Colon (tissue), 2 donors: ENCODE results near the gene SUSD2.
"Not testable (repeated sequence)": the region's sequence is repeated elsewhere in the genome, so short reads cannot be mapped to it uniquely, and the experiment has no call there.

ENCODE experiments used
- FAIRE-seq: peaks from 2 replicates; lab custom pipeline; 2012; peaks lifted over from hg19 to GRCh38; lab: Jason Lieb, UNC
- donor health status: control.
- donor health status: control.

SUSD2 gene

DNA sequence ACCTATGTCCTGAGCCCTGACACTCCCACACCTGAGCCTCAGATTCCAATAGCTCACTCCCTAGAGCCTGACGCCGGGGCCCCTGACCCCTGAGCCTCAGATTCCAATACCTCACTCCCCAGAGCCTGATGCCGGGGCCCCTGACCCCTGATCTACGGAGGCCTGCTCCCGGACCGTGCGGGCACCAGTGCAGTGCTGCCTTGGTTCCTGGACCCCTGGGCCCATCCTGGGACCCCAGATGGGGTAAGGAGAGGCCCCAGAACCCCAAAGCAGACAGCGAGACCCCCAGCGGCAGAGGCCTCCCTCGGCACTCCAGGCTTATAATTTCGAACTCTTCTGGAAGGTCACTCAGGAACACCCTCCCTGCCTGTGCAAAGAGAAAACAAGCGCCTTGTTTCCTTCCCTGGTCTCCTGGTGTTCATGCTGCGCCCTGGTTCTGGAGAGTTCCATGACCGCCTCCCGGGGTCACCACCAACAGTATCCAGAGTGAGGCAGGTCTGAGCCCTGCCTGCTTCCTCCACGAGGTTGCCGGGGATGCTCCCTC, 7.5 kb downstream of the SUSD2 start:
- no peak for FAIRE-seq

- FAIRE-seq, result no peak
Measured at GRCh38 chr22:24189249-24190158, 8.2 kb downstream of the SUSD2 start.

DNA sequence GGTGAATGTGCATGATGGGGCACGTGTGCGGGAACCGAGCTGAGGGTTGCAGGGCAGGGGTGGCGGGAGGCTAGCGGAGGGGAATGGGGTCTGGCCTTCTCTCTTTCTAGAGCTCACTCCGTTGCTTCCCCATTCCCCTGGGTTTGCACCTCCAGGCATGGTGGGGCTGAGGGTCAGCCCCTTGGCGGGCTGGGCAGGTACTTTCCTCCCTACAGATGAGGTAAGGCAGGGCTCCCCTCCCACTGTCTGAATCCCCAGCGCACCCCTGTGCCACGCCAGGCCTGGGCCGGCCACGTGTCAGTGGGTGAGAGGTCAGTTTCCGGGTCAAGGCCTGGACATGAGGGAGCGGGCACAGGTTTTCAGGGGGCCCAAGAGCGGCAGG, 8.9 kb downstream of the SUSD2 start:
- no peak for FAIRE-seq

DNA sequence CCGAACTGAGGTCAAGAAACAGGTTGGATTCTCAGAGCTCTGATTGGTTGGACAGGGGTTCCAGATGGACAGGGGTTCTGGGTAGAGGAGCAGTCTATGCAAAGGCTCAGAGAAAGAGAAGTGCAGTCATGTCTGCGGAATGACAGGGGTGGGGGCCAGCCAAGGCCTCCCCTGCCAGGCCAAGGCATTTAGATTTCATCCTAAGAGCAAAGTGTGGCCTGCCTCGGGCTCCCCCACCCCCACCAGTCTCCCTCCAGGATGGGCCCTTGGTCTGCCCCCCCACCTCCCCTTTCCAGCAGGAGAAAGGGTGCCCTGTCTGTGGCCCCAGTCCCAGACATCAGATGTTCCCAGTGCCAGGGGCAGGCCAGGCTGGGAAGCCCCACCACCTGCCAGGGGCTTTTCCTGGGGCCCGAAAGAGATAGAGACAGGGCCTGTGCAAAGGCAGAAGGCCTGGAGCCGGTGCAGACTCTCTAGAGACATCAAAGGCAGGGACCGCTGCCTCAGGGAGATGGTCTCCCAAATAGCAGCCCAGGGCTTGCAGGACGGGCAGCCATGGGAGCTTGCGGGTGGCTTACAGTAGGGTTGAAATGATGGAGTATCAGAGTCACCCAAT, 9.4 kb downstream of the SUSD2 start:
- no peak for FAIRE-seq

- no peak for FAIRE-seq
Measured at GRCh38 chr22:24191381-24191841, 10.1 kb downstream of the SUSD2 start.

DNA sequence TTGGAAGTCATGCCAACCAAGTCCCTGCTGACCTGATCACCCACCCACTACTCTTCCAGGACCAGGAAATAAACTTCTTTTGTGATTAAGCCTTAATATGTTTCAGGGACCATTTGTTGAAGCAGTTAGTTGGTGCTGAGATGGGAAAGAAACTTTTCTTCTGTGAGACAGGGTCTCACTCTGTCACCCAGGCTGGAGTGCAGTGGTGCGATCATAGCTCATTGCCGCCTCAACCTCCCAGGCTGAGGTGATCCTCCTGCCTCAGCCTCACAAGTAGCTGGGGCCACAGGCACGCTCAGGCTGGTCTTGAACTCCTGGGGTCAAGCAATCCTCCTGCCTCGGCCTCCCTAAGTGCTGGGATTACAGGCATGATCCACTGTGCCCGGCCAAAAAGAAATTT, 10.6 kb downstream of the SUSD2 start:
- FAIRE-seq, result no peak

DNA sequence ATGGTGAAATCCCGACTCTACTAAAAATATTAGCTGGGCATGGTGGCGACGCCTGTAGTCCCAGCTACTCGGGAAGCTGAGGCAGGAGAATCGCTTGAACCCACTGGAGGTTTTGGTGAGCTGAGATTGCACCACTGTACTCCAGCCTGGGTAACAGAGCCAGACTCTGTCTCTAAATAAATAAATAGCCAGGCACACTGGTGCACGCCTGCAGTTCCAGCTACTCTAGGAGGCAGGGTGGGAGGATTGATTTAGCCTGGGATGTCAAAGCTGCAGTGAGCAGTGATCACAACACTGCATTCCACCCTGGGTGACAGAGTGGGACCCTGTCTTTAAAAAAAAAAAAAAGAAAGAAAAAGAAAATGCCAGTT, 17.4 kb downstream of the SUSD2 start:
- FAIRE-seq, result no peak

DNA sequence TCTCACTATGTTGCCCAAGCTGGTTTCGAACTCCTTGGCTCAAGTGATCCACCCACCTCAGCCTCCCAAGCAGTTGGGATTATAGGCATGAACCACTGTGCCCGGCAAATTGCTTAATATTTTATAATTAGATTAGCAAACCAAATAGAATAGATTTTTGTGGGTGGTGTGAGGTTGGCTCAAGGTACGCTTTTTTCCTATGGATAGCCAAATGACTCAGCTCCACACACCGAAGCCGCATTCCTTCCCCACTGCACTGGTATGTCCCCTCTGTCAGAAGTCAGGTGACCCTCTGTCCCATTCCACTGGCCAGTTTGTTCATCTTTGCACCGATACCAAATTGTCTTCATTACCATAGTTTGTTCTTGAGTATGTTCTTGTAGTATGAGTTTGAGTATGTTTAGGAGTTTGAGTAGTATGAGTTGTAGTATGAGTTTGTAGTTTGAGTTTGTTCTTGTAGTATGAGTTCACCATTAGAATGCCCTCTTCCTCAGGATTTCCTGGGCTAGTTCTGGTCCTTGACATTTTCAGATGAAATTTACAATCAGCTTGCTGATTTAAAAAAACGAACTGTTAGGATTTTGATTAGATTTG, 19.4 kb downstream of the SUSD2 start:
- no peak for FAIRE-seq

DNA sequence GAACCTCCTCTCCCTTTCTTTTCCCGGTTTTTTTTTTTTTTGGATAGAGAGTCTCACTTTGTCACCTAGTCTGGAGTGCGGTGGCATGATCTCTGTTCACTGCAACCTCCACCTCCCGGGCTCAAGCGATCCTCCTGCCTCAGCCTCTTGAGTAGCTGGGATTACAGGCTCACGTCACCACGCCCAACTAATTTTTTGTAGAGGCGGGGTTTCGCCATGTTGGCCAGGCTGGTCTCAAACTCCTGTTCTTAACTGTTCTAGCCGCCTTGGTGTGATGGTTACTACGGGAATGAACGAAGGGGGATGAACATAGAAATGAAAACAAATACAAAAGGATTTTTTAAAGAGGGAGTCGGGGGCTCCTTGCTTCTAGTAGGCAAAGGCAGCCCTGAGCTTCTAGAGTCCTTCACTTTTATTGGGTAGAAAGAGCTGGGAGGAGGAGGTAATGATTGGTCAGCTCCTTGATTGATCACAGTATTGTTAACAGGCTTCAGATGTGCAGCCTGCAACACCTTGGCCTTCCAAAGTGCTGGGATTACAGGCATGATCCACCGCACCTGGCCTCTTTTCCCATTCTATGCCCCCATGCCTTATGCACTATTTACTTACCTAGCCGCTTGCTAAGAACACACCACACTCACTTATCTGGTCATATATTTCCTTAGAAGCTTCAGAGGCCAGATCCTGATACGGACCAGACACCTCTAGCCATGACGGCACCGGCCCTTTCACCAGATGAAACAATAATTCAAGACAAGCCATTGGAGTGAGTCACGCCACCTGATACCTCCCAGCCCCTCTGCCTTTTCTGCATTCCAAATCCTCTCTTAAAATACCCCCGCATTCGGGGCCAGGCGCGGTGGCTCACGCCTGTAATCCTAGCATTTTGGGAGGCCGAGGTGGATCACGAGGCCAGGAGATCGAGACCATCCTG, 20.7 kb downstream of the SUSD2 start:
- FAIRE-seq, result no peak

- not testable (repeated sequence) for FAIRE-seq
Measured at GRCh38 chr22:24203856-24204255, 22.6 kb downstream of the SUSD2 start.

- FAIRE-seq, result no peak
Measured at GRCh38 chr22:24205438-24206195, 24.3 kb downstream of the SUSD2 start.

- FAIRE-seq, result not testable (repeated sequence)
Measured at GRCh38 chr22:24206460-24207263, 25.4 kb downstream of the SUSD2 start.

GRCh38 chr22:24207264-24208011, 26.2 kb downstream of the SUSD2 start:
- no peak for FAIRE-seq

GRCh38 chr22:24208012-24208749, 26.9 kb downstream of the SUSD2 start:
- FAIRE-seq, result no peak

- FAIRE-seq, result no peak
Measured at GRCh38 chr22:24209016-24209415, 27.7 kb downstream of the SUSD2 start.

DNA sequence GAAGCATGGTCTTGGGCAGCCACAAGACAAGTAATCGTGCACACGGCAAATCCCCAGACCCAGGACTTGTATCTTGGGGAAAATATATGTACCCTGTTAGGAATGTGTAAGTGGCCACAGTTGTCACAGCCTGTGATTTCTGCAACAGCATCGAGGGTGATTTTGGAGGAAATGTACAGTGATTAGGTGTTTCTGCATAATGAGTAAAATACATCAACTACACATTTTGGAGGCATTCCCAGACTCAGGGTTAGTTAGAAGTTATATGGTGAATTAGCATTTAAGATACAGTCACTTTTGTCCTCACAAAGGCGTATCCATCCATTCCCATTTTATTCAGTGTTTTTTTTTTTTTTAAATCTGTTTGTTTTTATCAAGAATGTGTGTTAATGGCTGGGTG, 28.4 kb downstream of the SUSD2 start:
- no peak for FAIRE-seq

- FAIRE-seq, result not testable (repeated sequence)
Measured at GRCh38 chr22:24210409-24210808, 29.1 kb downstream of the SUSD2 start.

- FAIRE-seq, result not testable (repeated sequence)
Measured at GRCh38 chr22:24211716-24212115, 30.4 kb downstream of the SUSD2 start.

- not testable (repeated sequence) for FAIRE-seq
Measured at GRCh38 chr22:24213111-24213510, 31.8 kb downstream of the SUSD2 start.
